GM12891 (cell line): ENCODE results near the gene LRRFIP2.

Experiments used
- DNase-seq: peaks from one replicate; pipeline ENCODE4 v3.0.0; 2011; ENCODE audit warnings: low spot score; ENCODE audit not compliant: insufficient read length
- FAIRE-seq: peaks from 2 replicates; lab custom pipeline; 2011; peaks lifted over from hg19 to GRCh38; lab: Jason Lieb, UNC
- PAX5 ChIP-seq: IDR thresholded peaks from 2 replicates; pipeline ENCODE4 v1.6.1; 2011; ENCODE audit warnings: low read length, moderate library complexity, mild to moderate bottlenecking; ENCODE audit not compliant: insufficient read depth, severe bottlenecking
- POLR2A ChIP-seq: IDR thresholded peaks from 2 replicates; pipeline ENCODE4 v1.6.1; 2011; ENCODE audit warnings: low read depth, low read length, control low read depth
- POLR2AphosphoS5 ChIP-seq: IDR thresholded peaks from 2 replicates; pipeline ENCODE4 v1.6.1; 2011; ENCODE audit warnings: low read depth, low read length, control low read depth
- POU2F2 ChIP-seq: IDR thresholded peaks from 2 replicates; pipeline ENCODE4 v1.6.1; 2011; ENCODE audit warnings: low read depth, mild to moderate bottlenecking, control low read depth, low read length, moderate library complexity
- SPI1 ChIP-seq: IDR thresholded peaks from 2 replicates; pipeline ENCODE4 v1.6.1; 2011; ENCODE audit warnings: low read depth, low read length, control low read depth
- TAF1 ChIP-seq: IDR thresholded peaks from 2 replicates; pipeline ENCODE4 v1.6.1; 2011; ENCODE audit warnings: low read depth, low read length, control low read depth

Gene LRRFIP2

GRCh38 chr3:37182816-37183215 lies 8.4 kb upstream of the LRRFIP2 start:
- FAIRE-seq (no peak), DNase-seq (no peak)
- TF ChIP-seq POLR2A (no peak), TAF1 (no peak), POU2F2 (no peak), SPI1 (no peak), POLR2AphosphoS5 (no peak), PAX5 (no peak)

- FAIRE-seq, result no peak
- DNase-seq, result no peak
- TF ChIP-seq SPI1 (no peak), PAX5 (no peak), TAF1 (no peak), POU2F2 (no peak), POLR2AphosphoS5 (no peak), POLR2A (no peak)
These were observed 7.4 kb upstream of the LRRFIP2 start for GRCh38 chr3:37181756-37182155.

- DNase-seq (no peak), FAIRE-seq (no peak)
These were observed 5.0 kb upstream of the LRRFIP2 start for GRCh38 chr3:37179144-37179967.

DNA sequence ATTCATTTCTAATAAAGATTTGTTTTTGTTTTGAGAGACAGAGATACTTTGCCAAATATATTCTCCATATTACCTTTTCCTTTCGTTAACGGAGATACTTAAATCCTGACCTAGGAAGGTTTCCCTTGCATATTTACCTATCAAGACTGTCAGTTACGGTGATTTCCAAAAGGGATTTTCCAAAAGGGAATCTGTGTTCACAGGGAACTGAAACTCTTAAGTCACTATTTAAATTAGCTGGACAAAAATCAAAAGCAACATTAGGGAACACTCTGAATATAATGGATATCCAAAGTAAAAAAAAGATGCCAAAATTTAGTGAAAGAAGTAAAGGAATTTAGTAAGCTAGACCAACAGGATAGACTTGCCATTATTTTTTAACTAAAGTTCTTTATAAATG lies 576 bp downstream of the LRRFIP2 start:
- DNase-seq (no peak), FAIRE-seq (no peak)
- TF ChIP-seq SPI1 (peak; percentile 30; the same call in 1 of the 2 replicates), TAF1 (no peak), PAX5 (no peak), POU2F2 (no peak)

More at GRCh38 chr3:37179144-37179967, 5.0 kb upstream of the LRRFIP2 start:
- no peak for TF ChIP-seq SPI1
- no peak for TF ChIP-seq POLR2AphosphoS5
- no peak for TF ChIP-seq TAF1
- no peak for TF ChIP-seq POLR2A
- TF ChIP-seq POU2F2, result no peak

- TF ChIP-seq POLR2AphosphoS5 (no peak), PAX5 (no peak), POU2F2 (no peak), SPI1 (no peak), POLR2A (no peak), TAF1 (no peak)
- no peak for FAIRE-seq
- no peak for DNase-seq
These were observed 3.2 kb downstream of the LRRFIP2 start for GRCh38 chr3:37171144-37171543.

- no peak for TF ChIP-seq POU2F2
- no peak for TF ChIP-seq SPI1
- no peak for TF ChIP-seq PAX5
- TF ChIP-seq POLR2AphosphoS5, result no peak
- no peak for TF ChIP-seq POLR2A
- no peak for TF ChIP-seq TAF1
- no peak for FAIRE-seq
- no peak for DNase-seq
These were observed 3.9 kb downstream of the LRRFIP2 start for GRCh38 chr3:37170513-37170912.

GRCh38 chr3:37170060-37170459 lies 4.3 kb downstream of the LRRFIP2 start:
- FAIRE-seq, result no peak

DNA sequence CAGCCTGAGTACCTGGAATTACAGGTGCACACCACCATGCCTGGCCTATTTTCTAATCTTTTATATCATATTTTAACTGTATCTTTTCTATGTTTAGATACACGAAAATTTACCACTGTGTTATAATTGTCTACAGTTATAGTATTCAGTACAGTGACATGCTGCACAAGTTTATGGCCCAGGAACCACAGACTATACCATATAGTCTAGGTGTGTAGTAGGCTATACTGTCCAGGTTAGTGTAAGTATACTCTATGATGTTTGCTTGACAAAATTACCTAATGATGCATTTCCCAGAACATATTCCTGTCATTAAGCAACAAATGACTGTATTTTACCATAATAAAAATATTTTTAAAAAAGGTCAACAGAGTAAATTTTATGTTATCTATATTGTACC lies 5.5 kb downstream of the LRRFIP2 start:
- TF ChIP-seq TAF1, result no peak
- no peak for TF ChIP-seq POU2F2
- TF ChIP-seq POLR2AphosphoS5, result no peak
- no peak for TF ChIP-seq SPI1
- no peak for TF ChIP-seq PAX5
- TF ChIP-seq POLR2A, result no peak
- no peak for DNase-seq
- no peak for FAIRE-seq

More at GRCh38 chr3:37170060-37170459, 4.3 kb downstream of the LRRFIP2 start:
- no peak for DNase-seq
- TF ChIP-seq PAX5 (no peak), POLR2AphosphoS5 (no peak), POU2F2 (no peak), POLR2A (no peak), TAF1 (no peak), SPI1 (no peak)

DNA sequence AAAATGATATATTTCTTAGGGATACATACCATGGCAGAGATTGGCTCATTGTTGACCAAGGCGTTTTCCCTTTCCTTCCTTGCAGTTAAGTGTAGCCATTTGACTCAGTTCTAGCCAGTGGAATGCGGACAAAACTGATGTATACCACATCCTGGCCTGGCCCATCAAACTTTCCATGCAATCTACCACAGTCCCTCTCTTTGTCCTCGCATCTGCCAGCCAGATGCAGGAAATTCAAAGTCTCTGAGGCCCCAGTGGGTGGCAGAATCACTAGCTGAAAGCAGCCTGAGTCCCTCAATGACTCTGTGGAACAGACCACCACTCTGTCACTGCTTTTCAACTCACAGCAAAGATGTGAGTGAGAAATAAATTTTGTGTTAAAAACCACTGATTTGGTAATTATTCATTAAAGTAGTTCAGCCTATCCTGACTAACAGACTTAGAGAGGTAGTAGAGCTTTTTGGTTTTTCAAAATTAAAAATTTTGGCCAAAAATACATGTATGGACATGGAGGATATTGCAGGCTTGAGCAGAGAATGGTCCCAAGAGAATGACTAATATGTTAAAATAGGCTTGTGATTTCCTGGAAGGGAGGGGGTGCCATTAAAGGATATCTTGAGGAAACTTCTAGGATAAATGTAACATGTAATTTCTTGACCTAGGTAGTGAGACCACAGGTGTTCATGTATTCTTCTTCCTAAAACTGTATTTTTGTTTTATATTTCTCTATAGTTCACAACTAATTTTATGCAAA lies 10.9 kb downstream of the LRRFIP2 start:
- DNase-seq (no peak), FAIRE-seq (no peak)
- TF ChIP-seq POLR2AphosphoS5, result no peak
- TF ChIP-seq PAX5, result no peak
- no peak for TF ChIP-seq SPI1
- no peak for TF ChIP-seq TAF1
- no peak for TF ChIP-seq POU2F2
- TF ChIP-seq POLR2A, result no peak
